HG02840 (cell line): ENCODE data around the gene KCTD2.

Experiments used
- ATAC-seq: cut with Tn5 transposase; IDR thresholded peaks from one replicate; pipeline ENCODE4 v1.9.1; 2021; ENCODE audit warnings: mild to moderate bottlenecking, moderate library complexity, moderate number of reproducible peaks; ENCODE audit not compliant: unreplicated experiment, low FRiP score

KCTD2 gene

DNA sequence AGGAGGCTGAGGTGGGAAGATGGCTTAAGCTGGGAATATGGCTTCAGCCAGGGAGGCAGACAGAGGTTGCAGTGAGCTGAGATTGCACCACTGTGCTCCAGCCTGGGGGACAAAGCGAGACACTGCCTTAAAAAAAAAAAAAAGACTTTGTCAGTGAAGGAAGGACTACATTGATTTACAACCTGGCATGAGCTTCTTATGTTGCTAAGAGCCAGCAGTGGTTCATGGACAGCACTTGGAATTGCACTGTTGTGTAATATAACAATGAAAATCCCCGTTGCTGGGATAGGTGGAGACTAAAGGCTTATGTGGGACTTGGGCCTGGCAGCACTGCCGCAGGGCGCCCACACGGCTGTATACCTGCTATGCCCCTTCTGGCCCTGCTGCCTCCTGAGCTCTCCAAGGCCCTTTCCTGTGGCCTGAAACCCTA lies 26.6 kb downstream of the KCTD2 start:
- ATAC-seq = no peak

DNA sequence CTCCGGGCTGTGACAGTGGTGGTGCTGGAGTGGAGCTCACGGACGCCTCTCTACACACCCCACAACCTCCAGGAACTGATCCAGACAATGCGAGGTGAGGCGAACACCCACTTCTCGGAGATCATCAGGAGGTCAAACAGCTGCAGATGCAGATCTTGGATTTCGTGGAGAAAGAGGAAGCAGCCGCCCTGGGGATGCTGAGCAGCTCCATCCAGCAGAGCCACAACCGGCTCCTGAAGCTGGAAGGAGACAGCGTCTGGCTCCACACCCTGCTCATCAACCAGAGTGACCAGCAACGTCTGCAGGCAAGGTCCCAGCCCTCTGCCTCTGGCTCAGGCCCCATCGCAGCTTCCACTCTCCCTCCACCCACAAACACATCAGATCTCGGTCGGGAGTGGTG lies 27.5 kb downstream of the KCTD2 start:
- no peak for ATAC-seq

- no peak for ATAC-seq
Observed at GRCh38 chr17:75075597-75076336, 28.7 kb downstream of the KCTD2 start.

DNA sequence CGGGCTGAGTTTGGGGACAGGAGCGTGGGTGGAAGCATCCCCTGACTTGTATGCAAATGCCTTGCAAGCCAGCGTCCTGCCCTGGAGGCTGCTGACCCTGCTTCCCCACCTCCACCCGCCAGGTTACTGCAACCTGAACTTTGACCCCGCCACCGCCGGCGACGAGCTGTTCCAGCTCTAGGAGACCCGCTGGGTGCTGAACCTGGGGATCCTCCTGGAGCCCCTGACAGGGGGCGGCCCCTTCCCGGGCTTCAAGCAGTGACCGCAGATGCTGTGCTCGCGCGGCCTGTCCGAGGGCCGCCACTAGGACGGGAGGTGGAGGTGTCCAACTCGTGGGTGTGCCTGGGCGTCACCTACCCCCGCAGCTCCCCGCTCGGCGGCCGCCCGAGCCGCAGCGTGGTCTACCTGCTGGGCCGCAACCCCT lies 30.1 kb downstream of the KCTD2 start:
- no peak for ATAC-seq

- peak; percentile 27 for ATAC-seq
Observed at GRCh38 chr17:75077496-75078283, 30.7 kb downstream of the KCTD2 start.

DNA sequence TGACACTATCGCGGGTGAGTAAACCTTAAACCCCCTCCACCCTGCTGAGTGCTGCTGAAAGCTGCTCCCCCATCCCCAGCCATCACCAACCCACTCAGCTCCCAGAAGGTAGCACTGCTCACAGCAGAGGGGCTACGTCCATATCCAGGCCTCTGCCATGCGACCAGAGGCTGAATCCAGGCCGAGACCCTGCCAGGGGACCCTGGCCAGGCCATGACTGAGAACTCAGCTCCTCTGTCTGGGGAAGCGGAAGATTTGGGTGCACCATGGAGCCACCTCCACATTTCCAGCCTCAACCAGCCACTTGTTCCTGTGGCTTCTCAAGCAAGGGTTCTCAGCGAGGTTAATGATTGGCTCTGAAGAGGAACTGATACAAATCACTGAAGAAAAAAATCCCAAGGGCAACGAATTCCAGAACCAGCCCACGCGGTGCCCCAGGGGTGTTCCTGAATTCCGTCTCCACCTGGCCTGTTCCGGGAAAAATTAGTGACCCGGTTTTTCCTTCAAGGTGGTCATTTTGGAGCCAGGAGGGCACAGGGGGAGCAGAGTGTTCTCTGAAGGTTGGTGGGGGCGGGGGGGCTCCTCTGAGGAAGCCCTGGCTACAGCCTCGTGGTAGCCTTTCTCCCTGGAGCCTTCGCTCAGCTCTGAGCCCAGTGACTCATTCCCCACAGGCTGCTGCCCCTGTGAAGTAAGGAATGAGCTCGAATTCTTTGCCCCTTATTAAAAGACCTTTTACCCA lies 31.4 kb downstream of the KCTD2 start:
- ATAC-seq = peak; percentile 49

DNA sequence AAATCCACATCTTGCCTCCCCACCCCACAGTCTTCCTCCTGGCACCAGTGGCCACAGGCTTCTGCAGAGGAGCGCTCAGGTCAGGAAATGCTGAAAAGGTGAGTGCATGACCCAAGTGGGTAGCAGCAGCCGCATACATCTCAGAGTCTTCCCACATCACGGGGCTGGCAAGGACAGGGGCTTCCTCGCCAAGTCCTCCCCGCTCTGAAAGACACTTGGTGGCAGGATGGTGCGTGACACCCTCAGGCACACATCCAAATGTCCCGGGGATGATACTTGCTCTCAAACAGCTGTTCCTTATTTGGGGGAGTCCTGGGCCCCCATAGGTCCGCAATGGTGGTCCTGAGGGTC lies 32.0 kb downstream of the KCTD2 start:
- no peak for ATAC-seq

- ATAC-seq = no peak
Observed at GRCh38 chr17:75081611-75082540, 34.9 kb downstream of the KCTD2 start.

DNA sequence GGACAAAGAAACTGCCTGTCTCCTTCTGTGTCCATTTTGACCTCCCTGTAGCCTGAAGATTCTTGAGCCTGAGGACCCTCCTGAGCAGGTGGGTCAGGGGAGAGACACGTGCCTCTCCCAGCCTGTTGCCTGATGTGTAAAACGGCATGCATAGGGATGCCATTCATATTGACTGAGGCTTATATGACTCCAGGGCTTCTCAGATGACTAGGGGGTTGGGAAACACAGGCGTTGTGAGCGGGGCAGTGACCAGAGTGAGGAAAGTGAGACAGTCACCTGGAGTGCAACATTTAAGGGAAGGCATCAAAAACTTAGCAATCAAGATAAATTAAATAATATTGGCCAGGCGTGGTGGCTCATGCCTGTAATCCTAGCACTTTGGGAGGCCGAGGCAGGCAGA lies 35.7 kb downstream of the KCTD2 start:
- ATAC-seq = no peak

DNA sequence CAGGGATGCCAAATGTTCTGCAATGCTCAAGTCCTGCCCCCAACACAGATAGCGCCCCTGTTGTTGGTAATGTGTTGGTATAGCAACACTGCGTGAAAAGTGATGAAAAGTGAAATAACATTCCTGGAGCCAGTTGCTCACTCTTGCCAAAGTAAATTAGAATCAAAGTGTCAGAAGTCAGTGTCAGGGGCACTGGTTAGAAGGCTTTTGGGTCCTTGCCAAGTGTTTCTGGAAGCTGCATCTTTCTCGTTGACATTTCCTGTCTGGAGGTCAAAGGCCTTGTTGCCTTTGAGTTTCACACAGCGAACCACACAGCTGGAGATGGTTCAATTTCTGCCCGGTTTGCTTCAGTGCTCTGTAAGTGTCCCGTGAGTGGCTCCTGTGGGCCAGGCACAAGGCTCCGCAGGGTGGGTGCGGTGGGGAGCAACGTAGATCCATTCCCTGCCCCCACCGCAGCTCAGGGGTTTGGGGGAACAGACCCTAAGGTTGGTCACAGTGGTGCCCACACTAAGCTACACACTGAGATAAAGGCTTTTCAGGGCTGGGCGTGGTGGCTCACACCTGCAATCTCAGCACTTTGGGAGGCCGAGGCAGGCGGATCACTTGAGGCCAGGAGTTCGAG lies 37.1 kb downstream of the KCTD2 start:
- ATAC-seq = no peak

GRCh38 chr17:75086496-75087181 lies 39.6 kb downstream of the KCTD2 start:
- no peak for ATAC-seq

- no peak for ATAC-seq
Observed at GRCh38 chr17:75087182-75087557, 40.1 kb downstream of the KCTD2 start.

DNA sequence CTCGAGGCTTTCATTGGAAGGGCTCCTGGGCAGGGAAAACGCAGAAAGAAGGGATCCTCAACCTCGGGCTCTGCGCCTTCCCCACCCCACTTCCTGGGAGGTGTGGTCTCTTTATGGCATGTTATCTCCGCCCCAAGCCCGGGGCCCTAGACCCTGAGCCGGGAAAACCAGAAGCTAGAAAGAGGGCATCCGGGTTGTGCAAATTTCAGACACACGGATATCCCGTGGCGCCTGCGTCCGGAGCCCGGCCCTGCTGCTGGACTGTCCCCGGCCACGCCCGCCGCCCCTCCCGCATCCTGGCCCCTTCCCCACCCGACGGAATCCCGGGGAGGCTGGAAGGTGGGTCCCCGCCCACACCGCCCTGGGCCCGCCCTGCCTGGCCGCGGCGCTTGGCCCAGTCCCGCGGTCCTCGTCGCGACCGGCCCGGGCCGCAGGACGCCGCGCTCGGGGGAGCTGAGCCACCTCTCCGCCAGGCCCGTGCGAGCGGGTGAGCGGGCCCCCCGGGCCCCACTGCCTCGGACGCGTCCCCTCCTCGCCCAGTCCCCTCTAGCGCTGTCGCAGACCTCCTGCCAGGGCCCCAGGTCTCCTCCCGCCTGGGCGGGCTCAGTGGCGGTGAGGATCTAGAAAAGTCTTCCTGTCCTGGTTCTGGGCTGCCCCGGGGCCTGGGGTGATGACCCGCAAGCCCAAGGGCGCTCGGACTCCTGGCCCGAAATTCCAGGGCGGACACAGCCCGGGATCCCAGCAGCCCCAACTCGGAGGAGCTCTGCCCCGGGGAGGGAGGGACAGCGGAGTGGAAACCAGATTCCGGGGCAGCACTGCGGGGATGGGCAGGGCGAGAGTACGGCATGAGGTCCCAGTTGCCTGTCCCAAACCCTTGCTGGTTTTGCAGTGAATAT lies 40.8 kb downstream of the KCTD2 start, which contains the start of gene SLC16A5:
TSS of gene SLC16A5 (plus strand) at position 397 of the 896 bp plus-strand sequence. CDS start 5,683 bp downstream, outside the sequence.
- peak; percentile 58 for ATAC-seq

- ATAC-seq = no peak
Observed at GRCh38 chr17:75088465-75089417, 41.7 kb downstream of the KCTD2 start.

DNA sequence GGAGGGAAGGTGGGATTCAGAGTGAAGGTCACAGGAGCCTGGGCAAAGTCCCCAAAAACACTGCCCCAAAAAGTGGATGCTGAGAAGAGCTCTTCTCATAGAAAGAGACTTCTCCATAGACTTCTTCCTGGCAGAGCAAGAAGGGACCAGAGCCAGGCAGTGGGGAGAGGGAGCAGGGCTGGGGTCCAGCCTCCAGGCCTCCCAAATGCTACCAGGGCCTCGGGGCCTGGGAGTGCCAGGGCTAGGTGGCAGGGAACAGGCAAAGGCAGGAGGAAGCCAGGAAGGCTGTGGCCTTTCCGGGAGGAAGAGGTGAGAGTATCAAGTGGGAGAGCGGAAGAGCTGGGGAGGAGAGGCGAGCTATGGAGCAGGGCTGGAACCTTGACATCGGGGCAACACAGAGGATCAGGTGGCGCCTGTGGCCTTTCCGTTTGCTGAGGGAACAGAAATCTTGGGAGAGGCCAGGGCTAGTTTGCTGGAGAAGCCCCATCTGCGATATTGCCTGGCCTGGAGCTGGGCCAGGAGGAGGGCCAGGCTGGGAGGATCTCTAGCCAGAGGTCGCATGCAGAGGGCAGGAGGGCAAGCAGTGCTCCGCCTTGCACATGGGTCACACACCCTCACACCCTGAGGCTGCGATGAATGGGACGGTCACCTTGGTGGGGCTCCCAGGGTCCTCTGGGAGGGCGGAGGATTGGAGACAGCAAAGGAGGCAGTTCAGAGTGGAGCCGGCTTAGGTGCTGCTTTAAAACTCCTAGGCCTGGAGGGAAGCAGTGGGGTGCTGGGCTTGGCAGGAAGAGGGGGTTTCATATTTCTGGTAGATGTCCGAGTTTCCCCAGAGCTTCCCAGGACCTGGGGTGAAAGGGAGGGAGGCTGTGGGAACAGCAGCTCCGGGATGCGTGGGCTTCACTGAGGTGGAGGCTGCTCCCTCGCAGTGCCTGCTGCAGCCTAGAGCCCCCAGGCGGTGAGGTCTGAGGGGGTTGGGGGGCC lies 44.1 kb downstream of the KCTD2 start:
- ATAC-seq = no peak

DNA sequence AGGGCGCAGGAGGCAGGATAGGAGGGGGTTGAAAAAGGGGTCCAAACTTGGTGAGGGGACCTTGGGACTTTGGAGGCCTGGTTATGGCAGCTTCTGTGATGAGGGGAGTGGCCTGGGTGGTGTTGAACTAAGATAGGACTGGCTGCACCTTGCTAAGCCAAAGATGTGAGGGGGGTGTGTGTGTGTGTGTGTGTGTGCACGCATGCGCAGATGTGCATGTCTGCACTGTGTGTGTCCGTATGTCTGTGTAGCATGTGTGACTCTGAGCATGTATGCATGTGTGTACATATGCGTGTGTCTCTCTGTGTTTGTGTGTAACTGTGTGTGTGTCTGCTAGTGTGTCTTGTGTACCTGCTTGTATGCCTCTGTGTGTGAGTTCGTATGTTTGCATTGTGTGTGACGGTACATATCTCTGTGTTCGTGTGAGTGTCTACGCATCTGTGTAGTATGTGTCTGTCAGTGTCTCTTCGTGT lies 44.9 kb downstream of the KCTD2 start:
- no peak for ATAC-seq
